NCI-H345 treated with DMSO at 0.1 percent for 48 hours (cell line): ENCODE data around the gene HDGF.

ENCODE experiments used
- DNase-seq: peaks from one replicate; lab custom pipeline; 2025; ENCODE audit not compliant: unreplicated experiment; lab: John Stamatoyannopoulos, UW

HDGF gene

GRCh38 chr1:156726549-156727226 lies 24.8 kb downstream of the HDGF start:
- no peak for DNase-seq

- peak; percentile 77 for DNase-seq
These were observed 25.7 kb downstream of the HDGF start for GRCh38 chr1:156725683-156726280.

- DNase-seq: no peak
These were observed 29.9 kb downstream of the HDGF start for GRCh38 chr1:156721535-156721934.

GRCh38 chr1:156721131-156721530 lies 30.3 kb downstream of the HDGF start:
- DNase-seq: no peak

- DNase-seq: no peak
These were observed 34.1 kb downstream of the HDGF start for GRCh38 chr1:156717351-156717750.

GRCh38 chr1:156714830-156715229 lies 36.6 kb downstream of the HDGF start:
- no peak for DNase-seq

GRCh38 chr1:156712626-156713025 lies 38.8 kb downstream of the HDGF start:
- DNase-seq: no peak

- no peak for DNase-seq
These were observed 40.3 kb downstream of the HDGF start for GRCh38 chr1:156711011-156711817.

GRCh38 chr1:156709757-156710489 lies 41.6 kb downstream of the HDGF start:
- DNase-seq: no peak

- no peak for DNase-seq
These were observed 42.4 kb downstream of the HDGF start for GRCh38 chr1:156709031-156709430.

GRCh38 chr1:156708218-156708661 lies 43.2 kb downstream of the HDGF start:
- DNase-seq: no peak

- no peak for DNase-seq
These were observed 43.9 kb downstream of the HDGF start for GRCh38 chr1:156707417-156708217.

- DNase-seq: no peak
These were observed 44.6 kb downstream of the HDGF start for GRCh38 chr1:156706657-156707416.

- DNase-seq: peak; percentile 30
These were observed 45.4 kb downstream of the HDGF start for GRCh38 chr1:156705918-156706656.

GRCh38 chr1:156705321-156705917 lies 46.1 kb downstream of the HDGF start, which contains the start of gene CRABP2:
Gene CRABP2, minus strand, starts transcription at chr1:156705583. Its CDS starts 137 bp downstream, at chr1:156705446.
- no peak for DNase-seq

GRCh38 chr1:156704930-156705320 lies 46.5 kb downstream of the HDGF start:
- no peak for DNase-seq

- no peak for DNase-seq
These were observed 47.2 kb downstream of the HDGF start for GRCh38 chr1:156704166-156704711.

- no peak for DNase-seq
These were observed 47.7 kb downstream of the HDGF start for GRCh38 chr1:156703741-156704140.
